H9 (cell line): Measurements from ENCODE around the gene N4BP2. TPM values are rescaled to one million over a fixed set of nuclear protein-coding genes. Genes with fewer than 3 reads are reported as not detected.

Source experiments
- DNase-seq: peaks from one replicate; pipeline ENCODE4 v3.0.0-alpha.2; 2017
- H2AFZ ChIP-seq: one replicate; pipeline ENCODE4 v1.6.1; 2013; ENCODE audit warnings: mild to moderate bottlenecking, low read length, control low read depth, moderate library complexity
- H2AK5ac ChIP-seq: 2 replicates; pipeline ENCODE4 v1.6.1; 2013; ENCODE audit warnings: low read length, control low read depth, mixed read lengths; ENCODE audit not compliant: insufficient read length
- H2BK120ac ChIP-seq: one replicate; pipeline ENCODE4 v1.6.1; 2013; ENCODE audit warnings: low read depth, mild to moderate bottlenecking, low read length, control low read depth, inconsistent platforms; ENCODE audit not compliant: poor library complexity, severe bottlenecking
- H2BK12ac ChIP-seq: 2 replicates; pipeline ENCODE4 v1.6.1; 2013; ENCODE audit warnings: low read length, control low read depth, mixed read lengths, low read depth; ENCODE audit not compliant: insufficient read length
- H2BK15ac ChIP-seq: 2 replicates; pipeline ENCODE4 v1.6.1; 2013; ENCODE audit warnings: low read depth, low read length, control low read depth
- H2BK20ac ChIP-seq: one replicate; pipeline ENCODE4 v1.6.1; 2013; ENCODE audit warnings: low read depth, mild to moderate bottlenecking, low read length, control low read depth, inconsistent platforms; ENCODE audit not compliant: poor library complexity, severe bottlenecking
- H2BK5ac ChIP-seq: 2 replicates; pipeline ENCODE4 v1.6.1; 2013; ENCODE audit warnings: low read length, control low read depth, mixed read lengths; ENCODE audit not compliant: insufficient read length
- H3K14ac ChIP-seq: 2 replicates; pipeline ENCODE4 v1.6.1; 2013; ENCODE audit warnings: low read length, control low read depth; ENCODE audit not compliant: insufficient read depth
- H3K18ac ChIP-seq: 2 replicates; pipeline ENCODE4 v1.6.1; 2013; ENCODE audit warnings: low read depth, mild to moderate bottlenecking, mixed read lengths, low read length, control low read depth; ENCODE audit not compliant: insufficient read length
- H3K23ac ChIP-seq: 2 replicates; pipeline ENCODE4 v1.6.1; 2013; ENCODE audit warnings: low read length, control low read depth, mixed read lengths, low read depth; ENCODE audit not compliant: insufficient read length
- H3K23me2 ChIP-seq: 2 replicates; pipeline ENCODE4 v1.6.1; 2013; ENCODE audit warnings: low read depth, mild to moderate bottlenecking, mixed read lengths, low read length, control low read depth; ENCODE audit not compliant: insufficient read length, poor library complexity, severe bottlenecking
- H3K27ac ChIP-seq: 2 replicates; pipeline ENCODE4 v1.5.1; 2013; ENCODE audit warnings: low read length, control low read depth, mixed read lengths, low read depth; ENCODE audit not compliant: insufficient read length
- H3K27me3 ChIP-seq: 2 replicates; pipeline ENCODE4 v1.6.1; 2013; ENCODE audit warnings: low read length, control low read depth, inconsistent platforms; ENCODE audit not compliant: insufficient read depth
- H3K4ac ChIP-seq: 2 replicates; pipeline ENCODE4 v1.6.1; 2013; ENCODE audit warnings: low read depth, mild to moderate bottlenecking, control low read depth, inconsistent platforms, low read length, moderate library complexity
- H3K4me1 ChIP-seq: 2 replicates; pipeline ENCODE4 v1.6.1; 2013; ENCODE audit warnings: low read length, control low read depth, inconsistent platforms; ENCODE audit not compliant: insufficient read depth
- H3K4me2 ChIP-seq: 2 replicates; pipeline ENCODE4 v1.6.1; 2013; ENCODE audit warnings: low read length, control low read depth, mixed read lengths; ENCODE audit not compliant: insufficient read length, insufficient read depth
- H3K56ac ChIP-seq: 2 replicates; pipeline ENCODE4 v1.6.1; 2013; ENCODE audit warnings: low read depth, mild to moderate bottlenecking, mixed read lengths, low read length, control low read depth; ENCODE audit not compliant: insufficient read length
- H3K79me1 ChIP-seq: 2 replicates; pipeline ENCODE4 v1.6.1; 2013; ENCODE audit warnings: low read depth, mild to moderate bottlenecking, moderate library complexity, low read length, control low read depth, inconsistent platforms; ENCODE audit not compliant: insufficient read depth, poor library complexity, severe bottlenecking
- H3K79me2 ChIP-seq: 2 replicates; pipeline ENCODE4 v1.6.1; 2013; ENCODE audit warnings: low read length, control low read depth, inconsistent platforms; ENCODE audit not compliant: insufficient read depth
- H3K9ac ChIP-seq: 2 replicates; pipeline ENCODE4 v1.6.1; 2013; ENCODE audit warnings: low read length, control low read depth, mixed read lengths; ENCODE audit not compliant: insufficient read length; ENCODE audit errors: extremely low read depth
- H3K9me3 ChIP-seq: one replicate; pipeline ENCODE4 v1.6.1; 2013; ENCODE audit warnings: low read depth, low read length, inconsistent platforms; ENCODE audit not compliant: control insufficient read depth
- H3T11ph ChIP-seq: one replicate; pipeline ENCODE4 v1.6.1; 2013; ENCODE audit warnings: mild to moderate bottlenecking, low read length, control low read depth, inconsistent platforms
- H4K20me1 ChIP-seq: one replicate; pipeline ENCODE4 v1.6.1; 2013; ENCODE audit not compliant: control insufficient read depth, insufficient read length, insufficient read depth
- H4K5ac ChIP-seq: 2 replicates; pipeline ENCODE4 v1.6.1; 2013; ENCODE audit warnings: low read depth, mild to moderate bottlenecking, mixed read lengths, low read length, control low read depth; ENCODE audit not compliant: insufficient read length
- H4K8ac ChIP-seq: replicated peaks from 2 replicates; pipeline ENCODE4 v1.6.1; 2013; ENCODE audit warnings: low read length, control low read depth, mixed read lengths, low read depth; ENCODE audit not compliant: insufficient read length
- H4K91ac ChIP-seq: 2 replicates; pipeline ENCODE4 v1.6.1; 2013; ENCODE audit warnings: low read depth, mild to moderate bottlenecking, moderate library complexity, mixed read lengths, low read length, control low read depth; ENCODE audit not compliant: insufficient read length
- H3K27ac Mint-ChIP-seq, 3 experiments: 2 replicates in 2 of 3; 3 replicates in 1 of 3; pipeline ENCODE4 v1.8.0; 2020 to 2021; ENCODE audit warnings: mixed read lengths in 3 of 3, mild to moderate bottlenecking in 1 of 3, moderate library complexity in 1 of 3
- H3K27me3 Mint-ChIP-seq: 2 replicates; pipeline ENCODE4 v1.8.0; 2021; ENCODE audit warnings: low read depth, mild to moderate bottlenecking, moderate library complexity, mixed read lengths
- H3K36me3 Mint-ChIP-seq, 3 experiments: 2 replicates in 2 of 3; 3 replicates in 1 of 3; pipeline ENCODE4 v1.8.0; 2020 to 2021; ENCODE audit warnings: low read depth in 3 of 3, mixed read lengths in 3 of 3; ENCODE audit not compliant: insufficient read depth in 1 of 3
- H3K4me1 Mint-ChIP-seq, 2 experiments: 2 replicates each; pipeline ENCODE4 v1.8.0; 2020; ENCODE audit warnings: mixed read lengths in 2 of 2
- H3K4me3 Mint-ChIP-seq, 2 experiments: 2 replicates in 1 of 2; 3 replicates in 1 of 2; pipeline ENCODE4 v1.8.0; 2020 to 2021; ENCODE audit warnings: mild to moderate bottlenecking in 2 of 2, mixed read lengths in 2 of 2, moderate library complexity in 1 of 2
- H3K9me3 Mint-ChIP-seq, 2 experiments: 2 replicates in 1 of 2; 3 replicates in 1 of 2; pipeline ENCODE4 v1.8.0; 2020; ENCODE audit warnings: mild to moderate bottlenecking in 2 of 2, mixed read lengths in 2 of 2, moderate library complexity in 1 of 2
- total RNA-seq: library from RNA; stranded (reverse); gene quantifications from 2 replicates; pipeline ENCODE4 v1.2.1, GENCODE V29; 2021
- TF ChIP-seq, protein P1 (sequence below): fragments of 200-600 bp; sonication (generic); conservative IDR thresholded peaks from 3 replicates; pipeline ENCODE4 v1.8.0; 2021; ENCODE audit warnings: antibody characterized with exemption, mild to moderate bottlenecking

N4BP2 gene
- total RNA-seq, 1 experiment from 2014 or later = 35.0 TPM

DNA sequence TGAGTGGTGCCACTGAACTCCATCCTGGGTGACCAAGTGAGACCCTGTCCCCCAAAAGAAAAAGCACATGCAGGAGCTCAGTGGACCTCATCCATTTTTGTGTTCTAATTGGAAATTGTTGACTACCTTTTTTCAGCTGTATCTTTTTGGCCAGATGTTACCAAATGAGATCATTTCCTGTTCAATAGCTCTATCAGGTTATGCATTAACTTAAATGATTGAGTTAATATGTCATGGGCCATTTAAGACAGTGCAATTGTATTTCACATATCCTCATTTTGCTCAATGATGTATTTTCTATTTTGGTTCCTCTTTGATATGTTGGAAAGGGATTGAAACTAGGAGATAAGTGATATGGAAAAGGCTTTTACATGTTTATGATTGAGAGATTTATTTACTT is 113.9 kb downstream of the N4BP2 start:
- Histone ChIP-seq H3K14ac (no peak overlapping the region), H3K23ac (no peak overlapping the region), H2AK5ac (no peak overlapping the region), H3K4me1 (no peaks in the 10 kb centered on the region), H2BK20ac (no peak overlapping the region), H4K91ac (no peak overlapping the region), H4K5ac (no peak overlapping the region), H3K56ac (no peak overlapping the region), H2AFZ (no peak overlapping the region), H2BK120ac (no peak overlapping the region), H2BK12ac (no peak overlapping the region), H3K4me2 (no peak overlapping the region), H2BK15ac (no peak overlapping the region), H3K79me2 (no peaks in the 10 kb centered on the region), H3K79me1 (no peaks in the 10 kb centered on the region), H3K9me3 (no peaks in the 10 kb centered on the region), H3K18ac (no peak overlapping the region), H3T11ph (no peak overlapping the region), H3K27me3 (no peaks in the 10 kb centered on the region), H3K27ac (no peak overlapping the region), H2BK5ac (no peak overlapping the region), H3K4ac (no peak overlapping the region), H3K23me2 (no peaks in the 10 kb centered on the region), H3K9ac (no peak overlapping the region), H4K8ac (no peak overlapping the region), H4K20me1 (no peaks in the 10 kb centered on the region)
- DNase-seq = no peak
- H3K9me3 Mint-ChIP-seq = peaks cover 4 to 9% of the 10 kb centered on the region in 2 experiments; a peak in 3 of 5 replicates
- peaks cover 5% of the 10 kb centered on the region in 2 experiments for H3K4me1 Mint-ChIP-seq
- H3K36me3 Mint-ChIP-seq = peaks cover 8 to 12% (median 8%) of the 10 kb centered on the region in 3 experiments
- no peak overlapping the region for H3K27ac Mint-ChIP-seq
- no peaks in the 10 kb centered on the region for H3K27me3 Mint-ChIP-seq
- no peak overlapping the region for H3K4me3 Mint-ChIP-seq
- TF ChIP-seq, protein P1, sequence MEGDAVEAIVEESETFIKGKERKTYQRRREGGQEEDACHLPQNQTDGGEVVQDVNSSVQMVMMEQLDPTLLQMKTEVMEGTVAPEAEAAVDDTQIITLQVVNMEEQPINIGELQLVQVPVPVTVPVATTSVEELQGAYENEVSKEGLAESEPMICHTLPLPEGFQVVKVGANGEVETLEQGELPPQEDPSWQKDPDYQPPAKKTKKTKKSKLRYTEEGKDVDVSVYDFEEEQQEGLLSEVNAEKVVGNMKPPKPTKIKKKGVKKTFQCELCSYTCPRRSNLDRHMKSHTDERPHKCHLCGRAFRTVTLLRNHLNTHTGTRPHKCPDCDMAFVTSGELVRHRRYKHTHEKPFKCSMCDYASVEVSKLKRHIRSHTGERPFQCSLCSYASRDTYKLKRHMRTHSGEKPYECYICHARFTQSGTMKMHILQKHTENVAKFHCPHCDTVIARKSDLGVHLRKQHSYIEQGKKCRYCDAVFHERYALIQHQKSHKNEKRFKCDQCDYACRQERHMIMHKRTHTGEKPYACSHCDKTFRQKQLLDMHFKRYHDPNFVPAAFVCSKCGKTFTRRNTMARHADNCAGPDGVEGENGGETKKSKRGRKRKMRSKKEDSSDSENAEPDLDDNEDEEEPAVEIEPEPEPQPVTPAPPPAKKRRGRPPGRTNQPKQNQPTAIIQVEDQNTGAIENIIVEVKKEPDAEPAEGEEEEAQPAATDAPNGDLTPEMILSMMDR = no peak
